NOMO-1 treated with DMSO at 0.1 percent for 48 hours (cell line): Measurements from ENCODE around the gene PLPPR3.

ENCODE experiments used
- DNase-seq: peaks from one replicate; lab custom pipeline; 2025; ENCODE audit not compliant: unreplicated experiment; lab: John Stamatoyannopoulos, UW

PLPPR3 gene

DNA sequence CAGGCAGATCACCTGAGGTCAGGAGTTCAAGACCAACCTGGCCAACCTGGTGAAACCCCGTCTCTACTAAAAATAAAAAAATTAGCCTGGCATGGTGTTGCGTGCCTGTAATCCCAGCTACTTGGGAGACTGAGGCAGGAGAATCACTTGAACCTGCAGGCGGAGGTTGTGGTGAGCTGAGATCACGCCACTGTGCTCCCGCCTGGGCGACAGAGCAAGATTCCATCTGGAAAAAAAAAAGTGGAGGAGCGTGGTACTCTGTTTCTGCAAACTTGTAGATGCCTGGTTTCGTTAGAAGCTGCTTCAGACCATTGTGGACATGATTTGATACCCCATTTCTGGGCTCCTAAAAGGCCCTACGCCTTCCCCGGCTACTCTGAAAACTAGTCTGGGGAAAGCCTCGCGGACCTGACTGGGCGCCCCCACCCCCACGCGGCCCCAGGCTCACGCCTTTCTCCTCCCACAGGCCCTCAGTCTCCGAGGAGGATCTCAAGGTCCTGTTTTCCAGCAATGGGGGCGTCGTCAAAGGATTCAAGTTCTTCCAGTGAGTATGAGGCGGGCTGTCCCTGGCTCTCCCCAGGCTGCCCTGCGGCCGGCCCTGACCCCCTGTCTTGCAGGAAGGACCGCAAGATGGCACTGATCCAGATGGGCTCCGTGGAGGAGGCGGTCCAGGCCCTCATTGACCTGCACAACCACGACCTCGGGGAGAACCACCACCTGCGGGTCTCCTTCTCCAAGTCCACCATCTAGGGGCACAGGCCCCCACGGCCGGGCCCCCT lies 11.5 kb downstream of the PLPPR3 start:
- DNase-seq, result no peak

DNA sequence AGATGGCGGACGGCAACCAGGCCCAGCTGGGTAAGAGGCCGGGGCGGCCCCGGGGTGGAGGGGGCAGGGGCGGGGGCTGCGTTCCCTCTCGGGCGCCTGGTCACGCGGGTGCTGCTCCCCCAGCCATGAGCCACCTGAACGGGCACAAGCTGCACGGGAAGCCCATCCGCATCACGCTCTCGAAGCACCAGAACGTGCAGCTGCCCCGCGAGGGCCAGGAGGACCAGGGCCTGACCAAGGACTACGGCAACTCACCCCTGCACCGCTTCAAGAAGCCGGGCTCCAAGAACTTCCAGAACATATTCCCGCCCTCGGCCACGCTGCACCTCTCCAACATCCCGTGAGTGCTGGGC lies 13.4 kb downstream of the PLPPR3 start:
- no peak for DNase-seq

GRCh38 chr19:807627-808422 lies 13.9 kb downstream of the PLPPR3 start:
- no peak for DNase-seq

DNA sequence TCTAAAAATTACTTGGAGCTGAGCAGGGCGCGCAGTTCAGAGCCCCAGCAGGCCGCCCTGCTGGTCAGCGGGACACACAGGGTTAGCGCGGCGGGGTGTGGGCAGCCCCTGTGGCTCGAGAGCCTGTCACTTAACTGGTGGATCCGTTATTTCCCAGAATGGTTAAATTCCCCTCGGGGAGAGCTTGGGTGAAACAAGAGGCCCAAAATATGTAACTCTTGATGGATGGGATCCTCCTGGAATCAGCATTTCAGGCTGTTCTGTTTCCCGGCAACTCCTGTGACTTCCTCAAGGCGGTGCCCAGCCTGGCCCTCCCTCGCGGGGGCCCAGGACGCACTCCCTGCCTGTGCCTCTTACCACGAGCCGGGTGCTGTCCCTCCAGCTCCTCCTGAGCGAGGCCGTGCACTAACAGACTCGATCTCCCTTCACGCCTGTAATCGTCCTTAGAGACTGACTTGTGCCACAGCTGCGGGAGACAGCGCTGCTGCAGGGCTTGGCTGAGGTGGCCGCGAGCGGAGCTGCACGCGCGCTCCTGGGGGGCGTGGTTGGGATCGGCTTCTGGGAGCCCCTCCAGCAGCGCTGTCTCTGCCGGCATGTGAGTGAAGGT lies 14.8 kb downstream of the PLPPR3 start:
- no peak for DNase-seq

GRCh38 chr19:805600-806550 lies 15.9 kb downstream of the PLPPR3 start:
- no peak for DNase-seq

DNA sequence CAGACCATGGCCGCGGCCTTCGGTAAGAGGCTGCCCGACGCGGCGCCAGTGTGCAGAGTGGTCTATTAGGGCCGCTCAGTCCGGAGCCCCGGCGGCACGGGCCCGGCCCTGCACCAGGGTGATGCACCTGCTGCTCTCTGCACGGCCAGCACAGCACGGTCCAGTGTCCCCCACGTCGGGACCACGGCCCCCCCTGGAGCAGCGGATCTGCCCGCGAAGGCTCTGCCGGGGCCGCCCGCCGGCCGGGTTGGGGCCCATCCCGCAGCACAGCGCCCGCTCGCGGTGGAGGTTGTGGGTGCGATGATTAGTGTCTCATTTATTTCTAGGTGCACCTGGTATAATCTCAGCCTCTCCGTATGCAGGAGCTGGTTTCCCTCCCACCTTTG lies 16.6 kb downstream of the PLPPR3 start:
- no peak for DNase-seq

DNA sequence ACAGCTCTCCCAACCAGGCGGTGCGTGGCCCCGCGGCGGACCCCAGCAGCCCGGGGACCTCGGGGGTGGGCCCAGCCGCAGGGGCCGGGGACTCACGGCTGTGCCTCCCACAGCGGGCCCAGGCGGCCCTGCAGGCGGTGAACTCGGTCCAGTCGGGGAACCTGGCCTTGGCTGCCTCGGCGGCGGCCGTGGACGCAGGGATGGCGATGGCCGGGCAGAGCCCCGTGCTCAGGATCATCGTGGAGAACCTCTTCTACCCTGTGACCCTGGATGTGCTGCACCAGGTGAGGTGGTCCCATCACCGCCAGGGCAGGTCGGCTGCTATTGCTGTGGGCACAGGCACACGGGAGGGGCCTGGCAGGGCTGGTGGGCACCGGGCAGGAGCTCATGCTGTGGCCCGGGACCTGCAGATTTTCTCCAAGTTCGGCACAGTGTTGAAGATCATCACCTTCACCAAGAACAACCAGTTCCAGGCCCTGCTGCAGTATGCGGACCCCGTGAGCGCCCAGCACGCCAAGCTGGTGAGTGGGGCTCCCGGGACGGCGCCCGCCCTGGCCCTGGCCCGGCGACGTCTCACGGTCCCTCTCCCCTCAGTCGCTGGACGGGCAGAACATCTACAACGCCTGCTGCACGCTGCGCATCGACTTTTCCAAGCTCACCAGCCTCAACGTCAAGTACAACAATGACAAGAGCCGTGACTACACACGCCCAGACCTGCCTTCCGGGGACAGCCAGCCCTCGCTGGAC lies 17.2 kb downstream of the PLPPR3 start:
- no peak for DNase-seq

DNA sequence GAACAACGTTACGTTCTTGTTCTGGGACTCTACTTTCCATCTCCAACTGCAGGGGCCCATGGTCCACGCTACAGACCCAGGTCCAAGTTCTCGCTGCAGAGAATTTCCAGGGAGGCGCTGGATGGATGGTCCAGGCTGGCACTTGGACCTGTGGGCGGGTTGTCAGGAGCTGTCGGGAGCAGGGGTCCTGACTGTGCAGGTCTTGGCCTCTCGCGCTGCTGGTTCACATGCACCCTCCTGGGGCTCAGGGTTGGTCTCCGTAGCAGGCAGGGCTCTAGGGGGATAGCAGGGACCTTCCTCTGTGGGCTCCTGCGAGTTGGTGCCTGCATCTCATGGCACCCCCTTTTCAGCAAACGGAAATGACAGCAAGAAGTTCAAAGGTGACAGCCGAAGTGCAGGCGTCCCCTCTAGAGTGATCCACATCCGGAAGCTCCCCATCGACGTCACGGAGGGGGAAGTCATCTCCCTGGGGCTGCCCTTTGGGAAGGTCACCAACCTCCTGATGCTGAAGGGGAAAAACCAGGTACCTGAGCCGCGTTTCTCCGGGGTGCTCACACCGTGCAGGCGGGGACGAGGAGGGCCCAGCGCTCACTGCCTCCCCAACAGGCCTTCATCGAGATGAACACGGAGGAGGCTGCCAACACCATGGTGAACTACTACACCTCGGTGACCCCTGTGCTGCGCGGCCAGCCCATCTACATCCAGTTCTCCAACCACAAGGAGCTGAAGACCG lies 17.9 kb downstream of the PLPPR3 start:
- DNase-seq, result no peak

DNA sequence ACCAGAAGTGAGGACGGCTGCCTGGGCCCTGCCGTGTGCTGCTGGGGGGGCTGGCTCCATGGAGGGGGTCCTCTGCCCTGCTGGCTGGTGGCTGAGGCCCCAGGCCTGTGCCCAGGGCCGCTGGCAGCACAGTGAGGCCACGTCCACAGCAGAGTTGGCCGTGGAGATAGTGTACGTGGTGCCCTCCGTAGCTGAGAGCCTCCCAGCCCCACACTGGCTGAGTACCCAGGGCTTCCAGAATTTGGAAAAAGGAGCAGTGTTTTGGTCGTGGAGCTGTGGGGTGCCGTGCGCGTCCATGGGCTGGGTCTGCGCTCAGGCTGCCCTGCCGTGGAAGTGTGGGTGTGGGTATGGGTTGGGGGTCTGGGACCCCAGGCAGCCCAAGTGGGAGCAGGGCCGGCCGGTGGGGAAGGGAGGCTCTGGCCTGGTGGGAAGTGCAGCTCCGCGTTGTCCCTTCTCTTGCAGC lies 18.6 kb downstream of the PLPPR3 start:
- DNase-seq, result no peak

DNA sequence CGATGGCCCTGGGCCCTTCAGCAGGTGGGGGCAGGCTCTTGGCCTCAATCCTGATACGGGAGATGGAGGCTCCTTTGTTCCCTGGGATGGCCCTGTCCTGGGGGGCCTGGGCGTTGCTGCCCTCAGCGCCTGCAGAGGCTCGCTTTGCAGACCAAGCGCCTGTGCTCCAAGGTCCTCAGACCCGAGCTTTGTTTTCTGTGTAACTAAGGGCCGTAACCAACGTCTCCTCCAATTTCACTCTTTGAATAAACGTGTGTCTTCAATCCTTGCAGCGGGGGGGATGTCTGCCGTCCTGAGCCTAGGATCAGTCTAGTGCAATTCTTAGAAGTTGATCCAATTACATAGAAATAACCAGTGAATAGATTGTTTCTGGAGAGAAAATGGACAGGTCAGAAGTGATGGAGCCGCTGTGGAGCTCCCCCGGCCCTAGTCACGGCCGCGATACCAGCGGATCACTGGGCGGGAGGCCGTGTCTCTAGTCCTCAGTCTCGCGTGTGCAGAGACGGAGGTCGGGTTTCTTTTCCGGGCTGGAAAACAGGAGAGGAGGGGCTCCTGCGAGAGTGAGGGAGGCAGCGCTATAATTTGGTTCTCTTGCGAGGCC lies 19.2 kb downstream of the PLPPR3 start:
- DNase-seq, result no peak

- no peak for DNase-seq
Observed at GRCh38 chr19:801861-802497, 19.8 kb downstream of the PLPPR3 start.

GRCh38 chr19:801030-801860 lies 20.5 kb downstream of the PLPPR3 start:
- DNase-seq, result no peak

DNA sequence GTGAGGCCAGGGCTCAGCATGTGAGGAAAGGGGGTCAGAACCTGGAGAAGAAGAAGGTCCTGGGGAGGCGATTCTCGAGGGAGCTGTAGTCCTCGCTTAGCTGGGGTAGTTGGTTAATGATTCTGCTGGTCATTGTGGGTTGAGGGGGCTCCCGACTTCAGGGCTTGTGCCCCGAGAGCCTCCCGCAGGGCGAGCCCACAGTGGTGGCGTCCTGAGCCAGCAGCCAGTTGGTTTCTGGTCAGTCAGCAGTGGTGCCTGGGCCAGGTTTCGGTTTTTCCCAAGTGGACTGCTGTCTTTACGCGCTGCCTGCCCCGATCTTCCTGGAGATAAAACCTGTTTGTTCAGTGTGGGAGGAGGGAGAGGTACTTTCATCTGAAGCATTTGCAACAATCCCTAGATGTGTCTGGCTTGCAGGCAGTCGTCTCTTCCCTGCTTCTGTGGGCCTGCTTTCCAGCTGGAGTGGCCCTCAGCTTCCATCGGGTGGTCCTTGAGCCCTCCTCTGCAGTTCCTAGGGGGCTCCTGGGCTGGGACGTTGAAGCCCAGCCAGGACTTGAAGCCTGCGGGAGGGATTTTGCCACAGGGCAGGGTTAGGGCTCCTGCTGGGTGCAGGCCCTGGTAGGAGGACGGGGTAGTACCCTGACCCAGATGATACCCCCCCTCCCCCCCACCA lies 21.3 kb downstream of the PLPPR3 start:
- no peak for DNase-seq

GRCh38 chr19:799076-799881 lies 22.5 kb downstream of the PLPPR3 start:
- no peak for DNase-seq

DNA sequence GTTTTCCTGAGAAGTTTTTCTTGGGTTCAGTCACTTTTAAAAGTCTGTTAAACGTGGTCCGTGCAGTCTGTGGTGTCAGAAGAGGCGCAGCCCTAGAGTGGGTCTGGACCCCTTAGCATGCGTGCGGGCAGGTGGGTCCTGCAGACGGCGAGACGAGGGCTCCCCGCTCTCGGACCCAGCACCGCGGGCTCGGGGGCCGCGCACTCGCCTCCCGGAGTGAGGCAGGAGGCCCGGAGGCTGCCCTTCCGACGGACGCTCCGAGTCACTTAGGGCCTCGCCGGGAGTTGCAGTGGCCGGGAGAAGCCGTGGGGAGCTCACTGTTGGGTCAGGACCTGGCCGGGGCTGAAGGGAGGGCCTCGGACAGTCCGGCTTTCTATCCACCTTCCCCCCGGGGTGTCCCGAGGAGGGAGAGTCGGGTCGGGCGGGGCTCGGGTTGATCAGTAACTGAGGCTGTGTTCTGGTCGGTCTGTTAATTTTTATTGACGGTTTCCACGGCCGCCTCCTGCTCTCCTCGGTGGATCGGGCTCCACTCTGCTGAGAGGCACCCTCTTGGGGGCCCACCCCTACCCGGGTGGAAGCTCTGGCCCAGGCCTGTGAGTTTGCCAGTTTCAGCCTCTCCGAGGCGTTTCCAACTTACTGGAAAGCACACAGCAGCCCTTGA lies 23.2 kb downstream of the PLPPR3 start:
- no peak for DNase-seq
